22Rv1 (cell line): ENCODE data around the gene CBX2.

ENCODE experiments used
- H3K27ac ChIP-seq: fragments of 450-650 bp; 2 replicates; pipeline ENCODE4 v1.5.1; 2017
- CTCF ChIP-seq: fragments of 450-650 bp; IDR thresholded peaks from 2 replicates; pipeline ENCODE4 v1.5.1; 2017; ENCODE audit warnings: mild to moderate bottlenecking
- ZFX ChIP-seq: fragments of 450-650 bp; IDR thresholded peaks from 2 replicates; pipeline ENCODE4 v1.6.1; 2017; ENCODE audit warnings: antibody characterized with exemption, borderline replicate concordance

Gene CBX2

GRCh38 chr17:79803997-79804855 is 26.3 kb downstream of the CBX2 start:
- no peak for TF ChIP-seq CTCF
- TF ChIP-seq ZFX = no peak
- no peak overlapping the region for H3K27ac ChIP-seq

- no peak overlapping the region for H3K27ac ChIP-seq
- TF ChIP-seq ZFX (no peak), CTCF (no peak)
These were observed 27.1 kb downstream of the CBX2 start for GRCh38 chr17:79804856-79805696.

- H3K27ac ChIP-seq = no peak overlapping the region
- TF ChIP-seq CTCF = no peak
- no peak for TF ChIP-seq ZFX
These were observed 28.5 kb downstream of the CBX2 start for GRCh38 chr17:79806446-79806760.

- no peak for TF ChIP-seq CTCF
- no peak for TF ChIP-seq ZFX
- H3K27ac ChIP-seq = no peak overlapping the region
These were observed 29.1 kb downstream of the CBX2 start for GRCh38 chr17:79806863-79807720.

GRCh38 chr17:79808763-79809529 is 31.0 kb downstream of the CBX2 start:
- H3K27ac ChIP-seq = peak overlapping the region; percentile 98
- peak; percentile 79 for TF ChIP-seq CTCF
- no peak for TF ChIP-seq ZFX

- TF ChIP-seq ZFX = no peak
- no peak for TF ChIP-seq CTCF
- H3K27ac ChIP-seq = peak overlapping the region; percentile 98
These were observed 31.7 kb downstream of the CBX2 start for GRCh38 chr17:79809530-79810129.
